ENCODE measurements around the gene WFDC10B.
"Not testable (repeated sequence)": the region's sequence is repeated elsewhere in the genome, so short reads cannot be mapped to it uniquely, and the experiment has no call there.

The WFDC10B gene

DNA sequence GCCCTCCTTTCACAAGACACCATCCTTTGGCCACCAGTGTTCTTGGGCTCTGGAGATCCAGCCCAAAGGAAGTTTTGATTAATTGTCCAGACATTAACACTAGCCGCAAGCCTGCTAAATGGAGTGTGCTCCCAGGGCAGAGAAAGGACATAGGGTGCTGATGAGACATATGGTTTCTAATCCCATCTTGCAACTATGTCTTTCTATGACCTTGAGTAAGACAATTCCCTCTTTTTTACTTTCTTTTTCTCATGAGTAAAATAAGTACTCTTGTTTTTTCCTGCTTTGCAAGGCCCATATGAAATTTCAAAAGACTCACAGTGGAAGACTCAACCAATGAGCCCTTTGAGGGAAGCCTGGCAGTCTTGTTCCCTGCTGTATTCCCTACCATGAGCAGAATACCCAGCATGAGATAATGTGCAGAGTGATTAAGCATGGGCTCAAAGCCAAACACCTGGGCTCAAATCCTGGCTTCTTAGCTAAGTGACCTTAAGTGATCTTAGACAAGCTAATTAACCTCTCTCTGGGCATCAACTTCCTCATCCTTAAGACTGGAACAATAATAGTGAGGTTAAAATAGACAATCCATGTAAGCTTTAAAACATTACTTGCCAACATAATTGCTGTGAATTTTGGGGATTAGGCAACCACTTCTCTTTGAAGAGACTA lies at the start of gene WFDC10B:
Gene WFDC10B, minus strand, starts transcription at position 51 of the 669 bp plus-strand sequence. CDS start 19,027 bp downstream, outside the sequence.
- DNase-seq (ENCODE audit: low read depth in 2 of 2): no peak

DNA sequence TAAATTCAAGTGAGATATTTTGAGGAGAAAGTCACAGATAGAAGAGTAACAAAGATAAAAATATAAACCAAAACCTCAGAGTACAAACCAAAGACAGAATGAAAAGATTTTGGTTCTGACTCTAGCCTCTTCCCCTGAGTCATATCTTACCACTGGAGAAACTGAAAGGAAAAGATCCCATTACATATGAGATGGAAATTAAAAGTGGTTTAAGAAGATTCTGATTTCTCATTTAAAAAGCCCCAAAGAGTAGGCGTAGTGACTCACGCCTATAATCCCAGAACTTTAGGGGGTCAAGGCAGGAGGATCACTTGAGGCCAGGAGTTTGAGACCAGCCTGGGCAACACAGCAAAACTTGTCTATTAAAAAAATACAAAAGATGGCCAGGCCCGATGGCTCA lies 47.9 kb upstream of the WFDC10B start:
- DNase-seq (ENCODE audit: low read depth in 2 of 2): no peak

DNA sequence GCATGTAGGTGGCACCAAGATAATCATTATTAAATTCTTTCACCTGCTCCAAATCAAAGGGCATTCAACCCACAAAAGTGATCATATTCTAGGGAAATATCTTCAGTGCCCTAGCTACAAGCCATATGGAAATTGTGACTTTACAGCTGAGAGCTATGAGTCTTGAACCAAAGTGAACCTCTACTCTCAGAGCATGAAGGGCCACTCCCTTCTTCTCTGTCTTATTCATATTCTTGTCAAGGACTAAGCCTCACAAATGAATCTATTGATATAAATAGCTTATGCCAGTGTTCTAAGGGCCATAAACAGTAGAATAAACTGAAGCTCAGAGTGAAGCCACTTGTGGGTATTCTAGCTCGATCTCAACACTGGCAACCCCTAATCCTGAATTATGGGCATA lies 46.9 kb upstream of the WFDC10B start:
- DNase-seq (ENCODE audit: low read depth in 2 of 2): no peak

DNA sequence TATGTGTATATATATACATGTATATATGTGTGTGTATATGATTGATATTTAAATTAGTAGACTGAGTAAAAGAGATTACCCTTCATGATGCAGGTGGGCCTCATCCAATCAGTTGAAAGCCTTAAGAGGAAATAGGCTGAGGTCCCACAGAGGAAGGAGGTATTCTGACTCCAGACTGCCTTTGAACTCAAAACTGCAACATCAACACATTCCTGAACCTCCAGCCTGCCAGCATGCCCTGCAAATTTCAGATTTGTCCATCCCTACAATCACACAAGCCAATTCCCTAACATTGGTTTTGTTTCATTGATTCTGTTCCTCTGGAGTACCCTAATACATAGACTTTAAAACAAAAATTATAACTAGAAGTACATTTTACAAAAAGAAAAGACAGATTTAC lies 40.2 kb upstream of the WFDC10B start:
- DNase-seq (ENCODE audit: low read depth in 2 of 2): no peak

DNA sequence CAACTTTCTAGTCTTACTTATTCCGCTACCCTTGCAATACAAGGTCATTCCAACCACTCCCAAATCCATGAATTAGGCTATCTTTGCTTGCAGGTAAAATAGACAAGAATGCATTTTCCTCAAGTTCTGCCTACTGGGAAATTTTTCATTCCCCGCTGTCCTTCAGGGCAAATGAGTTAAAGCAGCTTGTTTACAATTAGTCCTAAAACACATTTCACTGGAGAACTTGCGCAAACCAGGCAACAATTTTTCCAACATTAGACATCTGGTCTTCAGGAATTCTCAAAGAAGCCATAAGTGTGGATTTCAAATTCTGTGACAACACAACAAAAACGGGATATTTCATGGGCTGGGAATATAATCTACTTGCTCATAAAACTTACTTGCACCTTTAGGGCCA lies 37.8 kb upstream of the WFDC10B start:
- no peak for DNase-seq (ENCODE audit: low read depth in 2 of 2)

DNA sequence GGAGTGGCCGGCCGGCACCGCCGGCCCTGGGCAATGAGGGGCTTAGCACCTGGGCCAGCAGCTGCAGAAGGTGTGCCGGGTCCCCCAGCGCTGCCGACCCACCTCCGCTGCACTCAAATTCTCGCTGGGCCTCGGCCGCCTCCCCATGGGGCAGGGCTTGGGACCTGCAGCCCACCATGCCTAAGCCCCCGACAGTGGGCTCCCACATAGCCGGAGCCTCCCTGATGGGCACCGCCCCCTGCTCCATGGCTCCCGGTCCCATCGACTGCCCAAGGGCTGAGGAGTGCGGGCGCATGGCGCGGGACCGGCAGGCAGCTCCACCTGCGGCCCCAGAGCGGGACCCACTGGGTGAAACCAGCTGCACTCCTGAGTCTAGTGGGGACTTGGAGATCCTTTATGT lies 31.2 kb upstream of the WFDC10B start:
- no peak for DNase-seq (ENCODE audit: low read depth in 2 of 2)

DNA sequence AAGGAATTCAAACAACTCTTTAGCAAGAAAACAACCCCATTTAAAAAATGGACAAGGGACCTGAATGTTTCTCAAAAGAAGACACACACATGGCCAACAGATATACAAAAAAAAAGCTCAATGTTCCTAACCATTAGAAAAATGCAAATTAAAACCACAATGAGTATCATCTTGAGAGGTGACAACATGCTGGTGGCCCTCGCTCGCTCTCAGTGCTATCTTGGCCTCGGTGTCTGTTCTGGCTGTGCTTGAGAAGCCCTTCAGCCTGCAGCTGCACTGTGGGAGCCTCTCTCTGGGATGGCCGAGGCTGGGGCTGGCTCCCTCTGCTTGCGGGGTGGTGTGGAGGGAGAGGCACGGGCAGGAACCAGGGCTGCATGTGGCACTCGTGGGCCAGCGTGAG lies 30.7 kb upstream of the WFDC10B start:
- no peak for DNase-seq (ENCODE audit: low read depth in 2 of 2)

DNA sequence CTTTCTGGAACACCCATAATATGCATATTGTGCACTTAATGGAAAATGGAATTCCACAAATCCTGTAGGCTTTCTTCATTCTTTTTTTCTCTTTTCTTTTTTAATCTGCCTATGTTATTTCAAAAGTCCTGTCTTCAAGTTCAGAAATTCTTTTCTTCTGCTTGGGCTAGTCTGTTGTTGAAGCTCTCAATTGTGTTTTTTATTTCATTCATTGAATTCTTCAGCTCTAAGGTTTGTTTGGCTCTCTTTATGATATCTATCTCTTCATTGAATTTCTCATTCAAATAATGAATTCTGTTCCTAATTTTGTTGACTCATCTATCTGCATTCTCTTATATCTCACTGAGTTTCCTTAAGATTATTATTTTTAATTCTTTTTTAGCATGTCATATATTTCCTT lies 27.4 kb upstream of the WFDC10B start:
- DNase-seq (ENCODE audit: low read depth in 2 of 2): no peak

DNA sequence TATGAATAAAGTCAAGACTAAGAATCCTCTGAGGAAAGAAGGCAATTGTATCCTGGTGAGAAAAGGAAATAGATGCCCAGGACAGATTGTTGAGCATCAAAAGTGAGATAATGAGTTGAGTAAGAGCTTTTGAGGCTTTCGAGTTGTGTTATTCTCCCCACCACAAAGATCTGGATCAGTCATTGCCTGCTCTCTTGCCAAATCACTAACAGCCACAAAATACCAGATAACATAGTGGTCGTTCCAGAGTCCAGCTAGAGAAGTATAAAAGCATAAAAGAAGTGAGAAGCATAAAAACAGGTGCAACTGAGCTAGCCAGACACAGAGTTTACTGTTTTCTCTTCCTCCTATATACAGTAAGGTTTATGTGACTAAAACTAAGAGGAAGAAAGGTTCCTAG lies 22.2 kb upstream of the WFDC10B start:
- DNase-seq (ENCODE audit: low read depth in 2 of 2): no peak

DNA sequence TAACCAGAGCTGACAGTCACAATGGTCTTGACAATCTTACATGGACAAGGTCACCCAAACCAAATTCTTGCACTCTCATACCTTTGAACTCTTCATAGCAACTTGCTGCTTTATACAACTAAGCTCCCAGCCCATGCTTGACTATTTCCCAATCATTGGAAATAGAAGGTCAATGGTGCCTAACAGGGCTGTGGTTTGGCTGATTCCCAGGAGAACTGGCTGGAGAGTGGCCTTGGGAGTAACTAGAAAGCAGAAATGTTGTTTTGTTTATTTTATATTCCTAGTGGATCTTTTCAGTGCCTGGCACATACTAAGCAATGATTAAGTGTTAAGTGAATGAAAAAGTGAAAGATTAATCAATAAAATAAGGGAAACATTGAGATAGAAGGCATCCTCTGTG lies 20.3 kb upstream of the WFDC10B start:
- no peak for DNase-seq (ENCODE audit: low read depth in 2 of 2)

DNA sequence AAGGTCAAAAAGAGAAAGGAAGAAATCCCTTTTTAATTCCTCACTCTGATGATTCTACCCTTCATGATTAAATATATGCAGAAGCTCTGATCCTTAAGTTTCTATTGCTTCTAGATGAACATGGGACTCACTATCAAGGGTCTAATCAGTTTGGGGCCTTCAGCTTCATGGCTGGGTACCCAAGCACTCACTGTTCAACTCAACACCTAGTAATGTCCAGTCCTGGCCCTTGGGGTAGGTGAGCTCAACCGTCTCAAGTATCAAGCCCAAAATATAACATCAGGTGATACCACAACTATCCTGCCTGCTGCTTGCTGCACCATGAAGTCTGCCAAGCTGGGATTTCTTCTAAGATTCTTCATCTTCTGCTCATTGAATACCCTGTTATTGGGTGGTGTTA lies 17.2 kb upstream of the WFDC10B start, which contains the start of gene SPINT4:
Gene SPINT4, plus strand, starts transcription at position 301 of the 400 bp plus-strand sequence. Its CDS starts 21 bp downstream, at position 322.
- no peak for DNase-seq (ENCODE audit: low read depth in 2 of 2)

DNA sequence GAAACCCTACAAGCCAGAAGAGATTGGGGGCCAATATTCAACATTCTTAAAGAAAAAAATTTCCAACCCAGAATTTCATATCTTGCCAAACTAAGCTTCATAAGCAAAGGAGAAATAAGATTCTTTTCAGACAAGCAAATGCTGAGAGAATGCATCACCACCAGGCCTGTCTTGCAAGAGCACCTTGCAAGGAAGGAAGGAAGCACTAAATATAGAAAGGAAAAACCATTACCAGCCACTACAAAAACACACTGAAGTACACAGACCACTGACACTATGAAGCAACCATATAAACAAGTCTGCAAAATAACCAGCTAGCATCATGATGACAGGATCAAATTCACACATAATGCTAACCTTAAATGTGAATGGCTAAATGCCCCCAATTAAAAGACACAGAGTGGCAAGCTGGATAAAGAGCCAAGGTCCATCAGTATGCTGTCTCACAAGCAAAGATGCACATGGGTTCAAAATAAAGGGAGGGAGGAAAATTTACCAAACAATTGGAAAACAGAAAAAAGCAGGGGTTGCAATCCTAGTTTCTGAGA lies 11.4 kb upstream of the WFDC10B start:
- DNase-seq (ENCODE audit: low read depth in 2 of 2): not testable (repeated sequence)

DNA sequence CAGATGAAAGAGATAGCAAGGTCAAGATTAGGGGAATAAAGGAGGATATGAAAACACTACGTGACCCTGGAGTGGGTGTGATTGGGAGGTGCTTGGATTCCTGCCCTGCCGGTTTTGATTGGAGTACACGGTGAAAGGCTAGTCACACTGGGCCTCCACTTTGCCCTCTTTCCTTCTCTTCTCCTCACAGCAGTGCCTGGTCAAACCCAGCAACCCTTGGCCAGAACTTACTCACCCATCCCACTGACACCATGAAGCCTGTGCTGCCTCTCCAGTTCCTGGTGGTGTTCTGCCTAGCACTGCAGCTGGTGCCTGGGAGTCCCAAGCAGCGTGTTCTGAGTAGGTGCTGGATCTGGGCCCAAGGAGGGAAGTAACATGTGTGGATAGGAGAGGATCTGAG lies 2.9 kb downstream of the WFDC10B start, which contains the start of gene WFDC13:
Gene WFDC13, plus strand, starts transcription at position 166 of the 400 bp plus-strand sequence. Its CDS starts 86 bp downstream, at position 252.
- DNase-seq (ENCODE audit: low read depth in 2 of 2): no peak

DNA sequence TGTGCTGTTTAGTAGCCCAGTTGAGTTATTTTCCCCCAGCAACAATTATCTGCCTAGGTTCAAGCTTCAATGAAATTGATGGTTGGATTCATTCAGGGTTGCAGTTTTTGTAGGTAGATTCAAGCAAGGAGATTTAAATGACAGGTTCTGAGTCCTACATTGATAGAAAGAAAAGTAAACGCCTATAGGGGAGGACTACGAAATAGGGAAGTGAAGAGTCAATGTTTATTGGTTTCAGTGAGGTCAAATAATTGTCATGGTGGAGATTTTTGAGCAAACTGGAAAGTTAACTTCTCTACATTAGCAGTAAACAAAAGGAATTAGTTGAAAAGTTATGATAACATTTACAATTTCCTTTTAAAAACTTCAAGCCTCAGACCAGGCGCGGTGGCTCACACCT lies 3.7 kb downstream of the WFDC10B start:
- no peak for DNase-seq (ENCODE audit: low read depth in 2 of 2)

DNA sequence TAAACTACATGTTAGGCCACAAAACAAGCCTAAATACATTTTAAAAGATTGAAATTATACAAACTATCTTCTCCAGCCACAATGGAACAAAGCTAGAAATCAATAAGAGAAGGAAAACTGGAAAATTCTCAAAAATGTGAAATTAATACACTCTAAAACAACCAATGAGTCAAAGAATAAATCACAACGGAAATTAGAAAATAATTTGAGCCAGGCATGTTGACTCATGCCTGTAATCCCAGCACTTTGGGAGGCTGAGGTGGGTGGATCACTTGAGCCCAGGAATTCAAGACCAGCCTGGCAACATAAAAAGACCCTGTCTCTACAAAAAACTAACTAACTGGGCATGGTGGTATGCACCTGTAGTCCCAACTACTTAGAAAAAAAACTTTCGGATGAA lies 9.3 kb downstream of the WFDC10B start:
- DNase-seq (ENCODE audit: low read depth in 2 of 2): no peak

DNA sequence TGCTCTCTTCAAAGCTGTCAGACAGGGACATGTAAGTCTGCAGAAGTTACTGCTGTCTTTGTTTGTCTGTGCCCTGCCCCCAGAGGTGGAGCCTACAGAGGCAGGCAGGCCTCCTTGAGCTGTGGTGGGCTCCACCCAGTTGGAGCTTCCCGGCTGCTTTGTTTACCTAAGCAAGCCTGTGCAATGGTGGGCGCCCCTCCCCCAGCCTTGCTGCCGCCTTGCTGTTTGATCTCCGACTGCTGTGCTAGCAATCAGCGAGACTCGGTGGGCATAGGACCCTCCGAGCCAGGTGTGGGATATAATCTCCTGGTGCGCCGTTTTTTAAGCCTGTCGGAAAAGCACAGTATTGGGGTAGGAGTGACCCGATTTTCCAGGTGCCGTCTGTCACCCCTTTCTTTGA lies 11.5 kb downstream of the WFDC10B start:
- DNase-seq (ENCODE audit: low read depth in 2 of 2): not testable (repeated sequence)

DNA sequence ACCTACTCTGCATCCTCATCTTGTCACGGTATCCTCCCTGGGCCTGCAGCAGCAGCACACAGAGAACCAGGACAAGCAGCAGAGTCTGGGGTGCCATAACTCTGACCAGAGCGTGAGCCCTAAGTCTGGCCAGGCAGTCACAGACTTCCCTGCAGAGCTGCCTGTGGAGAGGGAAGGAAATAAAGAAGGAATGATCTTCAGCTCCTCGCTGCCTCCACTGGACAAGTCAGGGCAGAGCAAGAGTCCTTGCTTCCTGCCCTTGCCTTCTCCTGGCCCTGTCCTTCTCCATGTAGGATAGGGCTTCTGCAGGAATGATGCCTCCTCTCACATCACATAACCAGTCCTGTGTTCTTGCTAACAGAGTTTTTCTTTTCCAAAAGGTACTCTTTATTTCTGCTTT lies 18.9 kb downstream of the WFDC10B start:
- no peak for DNase-seq (ENCODE audit: low read depth in 2 of 2)

DNA sequence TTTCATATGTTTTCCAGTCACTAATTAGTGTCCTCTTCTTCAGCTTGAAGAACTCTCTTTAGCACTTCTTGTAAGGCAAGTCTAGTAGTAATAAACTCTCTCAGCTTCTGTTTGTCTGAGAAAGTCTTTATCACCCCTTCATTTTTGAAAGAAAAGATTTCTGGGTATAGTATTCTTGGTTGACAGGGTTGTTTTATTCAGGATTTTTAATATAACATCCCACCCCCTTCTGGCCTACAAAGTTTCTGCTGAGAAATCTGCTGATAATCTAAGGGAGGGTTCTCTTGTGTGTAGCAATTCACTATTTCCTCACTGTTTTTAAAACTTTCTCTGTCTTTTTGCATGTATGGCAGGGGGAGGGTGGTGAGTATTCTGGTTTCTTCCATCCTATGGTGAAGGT lies 25.2 kb downstream of the WFDC10B start:
- DNase-seq (ENCODE audit: low read depth in 2 of 2): no peak

DNA sequence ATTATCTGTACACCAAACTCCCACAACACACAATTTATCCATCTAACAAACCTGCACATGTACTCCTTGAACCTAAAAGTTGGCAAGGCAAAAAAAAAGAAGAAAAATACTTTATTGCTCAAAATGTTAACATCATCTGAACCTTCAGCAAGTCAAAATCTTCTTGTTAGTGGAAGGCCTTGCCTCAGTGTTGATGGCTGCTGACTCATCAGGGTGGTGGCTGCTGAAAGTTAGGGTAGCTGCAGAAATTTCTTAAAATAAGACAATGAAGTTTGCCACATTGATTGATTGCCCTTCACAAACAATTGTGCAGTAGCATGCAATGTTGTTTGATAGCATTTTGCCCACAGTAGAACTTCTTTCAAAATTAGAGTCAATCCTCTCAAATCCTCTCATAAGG lies 32.1 kb downstream of the WFDC10B start:
- DNase-seq (ENCODE audit: low read depth in 2 of 2): no peak

DNA sequence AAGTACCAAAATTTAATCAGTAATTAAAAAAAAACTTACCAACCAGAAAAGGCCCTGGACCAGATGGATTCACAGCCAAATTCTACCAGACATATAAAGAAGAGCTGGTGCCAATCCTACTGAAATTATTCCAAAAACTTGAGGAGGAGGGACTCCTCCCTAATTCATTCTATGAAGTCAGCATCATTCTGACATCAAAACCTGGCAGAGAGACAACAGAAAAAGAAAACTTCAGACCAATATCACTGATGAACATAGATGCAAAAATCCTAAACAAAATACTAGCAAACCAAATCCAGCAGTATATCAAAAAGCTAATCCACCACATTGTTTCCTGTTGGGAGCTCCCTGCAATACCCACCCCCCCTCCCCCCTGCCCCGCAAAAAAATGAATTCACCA lies 34.7 kb downstream of the WFDC10B start, which contains the start of gene WFDC11:
Gene WFDC11, minus strand, starts transcription at position 101 of the 400 bp plus-strand sequence. CDS start 19,639 bp downstream, outside the sequence.
- no peak for DNase-seq (ENCODE audit: low read depth in 2 of 2)

DNA sequence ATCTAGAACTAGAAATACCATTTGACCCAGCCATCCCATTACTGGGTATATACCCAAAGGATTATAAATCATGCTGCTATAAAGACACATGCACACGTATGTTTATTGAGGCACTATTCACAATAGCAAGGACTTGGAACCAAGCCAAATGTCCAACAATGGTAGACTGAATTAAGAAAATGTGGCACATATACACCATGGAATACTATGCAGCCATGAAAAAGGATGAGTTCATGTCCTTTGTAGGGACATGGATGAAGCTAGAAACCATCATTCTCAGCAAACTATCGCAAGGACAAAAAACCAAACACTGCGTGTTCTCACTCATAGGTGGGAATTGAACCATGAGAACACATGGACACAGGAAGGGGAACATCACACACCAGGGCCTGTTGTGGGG lies 47.8 kb downstream of the WFDC10B start:
- not testable (repeated sequence) for DNase-seq (ENCODE audit: low read depth in 2 of 2)

DNA sequence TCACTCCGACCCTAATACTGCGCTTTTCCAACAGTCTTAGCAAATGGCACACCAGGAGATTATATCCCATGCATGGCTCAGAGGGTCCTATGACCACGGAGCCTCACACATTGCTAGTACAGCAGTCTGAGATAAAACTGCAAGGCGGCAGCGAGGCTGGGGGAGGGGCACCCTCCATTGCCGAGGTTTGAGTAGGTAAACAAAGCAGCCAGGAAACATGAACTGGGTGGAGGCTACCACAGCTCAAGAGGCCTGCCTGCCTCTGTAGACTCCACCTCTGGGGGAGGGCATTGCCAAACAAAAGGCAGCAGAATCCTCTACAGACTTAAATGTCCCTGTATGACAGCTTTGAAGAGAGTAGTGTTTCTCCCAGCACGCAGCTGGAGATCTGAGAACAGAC lies 53.1 kb downstream of the WFDC10B start:
- not testable (repeated sequence) for DNase-seq (ENCODE audit: low read depth in 2 of 2)

DNA sequence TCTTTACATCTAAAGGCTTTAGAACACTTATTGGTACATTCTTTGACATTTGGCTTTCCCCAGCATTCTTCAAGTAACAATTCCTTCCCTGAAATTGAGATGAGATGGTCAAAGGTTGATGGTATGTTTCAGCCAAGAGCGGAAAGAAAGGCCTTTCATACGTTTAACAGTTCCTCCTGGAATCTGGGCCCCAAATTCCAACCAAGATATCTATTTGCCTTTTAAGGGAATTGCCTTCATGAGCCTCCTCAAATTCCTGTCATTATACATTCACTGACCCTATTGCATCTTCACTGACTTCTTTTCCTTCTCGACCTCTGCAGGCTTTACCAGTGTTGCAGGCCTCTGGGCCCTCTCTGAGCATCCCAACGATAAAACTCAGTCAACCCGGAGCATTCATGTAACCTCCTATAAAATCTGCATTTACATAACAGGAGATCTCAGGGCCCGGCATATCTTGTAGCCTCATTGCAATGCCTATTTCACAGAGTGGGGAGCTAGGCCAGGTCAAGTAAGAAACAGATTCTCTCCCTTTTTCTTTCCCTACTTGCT lies 55.4 kb downstream of the WFDC10B start:
- no peak for DNase-seq (ENCODE audit: low read depth in 2 of 2)
